ENCODE data around the gene NPTX2.

NPTX2 gene

GRCh38 chr7:98618786-98619185 lies 1.7 kb downstream of the NPTX2 start:
- no peak for DNase-seq

- DNase-seq = no peak
These were observed 2.6 kb downstream of the NPTX2 start for GRCh38 chr7:98619450-98620321.

- DNase-seq = no peak
These were observed 4.7 kb downstream of the NPTX2 start for GRCh38 chr7:98621573-98622482.

- no peak for DNase-seq
These were observed 5.8 kb downstream of the NPTX2 start for GRCh38 chr7:98622926-98623325.

- no peak for DNase-seq
These were observed 7.8 kb downstream of the NPTX2 start for GRCh38 chr7:98624846-98625420.

- DNase-seq = no peak
These were observed 9.7 kb downstream of the NPTX2 start for GRCh38 chr7:98626460-98627412.

GRCh38 chr7:98627413-98627790 lies 10.3 kb downstream of the NPTX2 start:
- DNase-seq = no peak

- DNase-seq = no peak
These were observed 11.3 kb downstream of the NPTX2 start for GRCh38 chr7:98628418-98628817.

- DNase-seq = no peak
These were observed 11.9 kb downstream of the NPTX2 start for GRCh38 chr7:98629001-98629431.

GRCh38 chr7:98630149-98630548 lies 13.1 kb downstream of the NPTX2 start:
- DNase-seq = no peak

- DNase-seq = no peak
These were observed 13.7 kb downstream of the NPTX2 start for GRCh38 chr7:98630770-98631169.

GRCh38 chr7:98638853-98639252 lies 21.8 kb downstream of the NPTX2 start:
- DNase-seq = no peak

GRCh38 chr7:98640375-98640774 lies 23.3 kb downstream of the NPTX2 start:
- no peak for DNase-seq

- no peak for DNase-seq
These were observed 24.8 kb downstream of the NPTX2 start for GRCh38 chr7:98641646-98642500.

GRCh38 chr7:98643236-98643985 lies 26.3 kb downstream of the NPTX2 start:
- DNase-seq = no peak

- DNase-seq = no peak
These were observed 29.4 kb downstream of the NPTX2 start for GRCh38 chr7:98646465-98646864.

- no peak for DNase-seq
These were observed 30.2 kb downstream of the NPTX2 start for GRCh38 chr7:98647326-98647725.

- no peak for DNase-seq
These were observed 34.7 kb downstream of the NPTX2 start for GRCh38 chr7:98651760-98652159.

- no peak for DNase-seq
These were observed 36.7 kb downstream of the NPTX2 start for GRCh38 chr7:98653601-98654310.

All from midbrain (tissue), 1 donor.